GM21526 (cell line): ENCODE measurements around the gene CD164L2.
"Not testable (repeated sequence)": the region's sequence is repeated elsewhere in the genome, so short reads cannot be mapped to it uniquely, and the experiment has no call there.

Source experiments
- ATAC-seq: cut with Tn5 transposase; IDR thresholded peaks from one replicate; pipeline ENCODE4 v1.9.1; 2021; ENCODE audit warnings: moderate library complexity; ENCODE audit not compliant: unreplicated experiment, low FRiP score

CD164L2 gene

GRCh38 chr1:27383039-27383605 is at the start of gene CD164L2:
TSS of gene CD164L2 (minus strand) at chr1:27383333. CDS start at chr1:27383239, 94 bp downstream.
- no peak for ATAC-seq

GRCh38 chr1:27432725-27433124 is 49.6 kb upstream of the CD164L2 start:
- not testable (repeated sequence) for ATAC-seq

- ATAC-seq, result no peak
These were observed 48.4 kb upstream of the CD164L2 start for GRCh38 chr1:27431601-27431940.

- no peak for ATAC-seq
These were observed 47.9 kb upstream of the CD164L2 start for GRCh38 chr1:27430903-27431600.

- no peak for ATAC-seq
These were observed 45.9 kb upstream of the CD164L2 start for GRCh38 chr1:27429029-27429425.

- ATAC-seq, result no peak
These were observed 45.3 kb upstream of the CD164L2 start for GRCh38 chr1:27428316-27429028.

DNA sequence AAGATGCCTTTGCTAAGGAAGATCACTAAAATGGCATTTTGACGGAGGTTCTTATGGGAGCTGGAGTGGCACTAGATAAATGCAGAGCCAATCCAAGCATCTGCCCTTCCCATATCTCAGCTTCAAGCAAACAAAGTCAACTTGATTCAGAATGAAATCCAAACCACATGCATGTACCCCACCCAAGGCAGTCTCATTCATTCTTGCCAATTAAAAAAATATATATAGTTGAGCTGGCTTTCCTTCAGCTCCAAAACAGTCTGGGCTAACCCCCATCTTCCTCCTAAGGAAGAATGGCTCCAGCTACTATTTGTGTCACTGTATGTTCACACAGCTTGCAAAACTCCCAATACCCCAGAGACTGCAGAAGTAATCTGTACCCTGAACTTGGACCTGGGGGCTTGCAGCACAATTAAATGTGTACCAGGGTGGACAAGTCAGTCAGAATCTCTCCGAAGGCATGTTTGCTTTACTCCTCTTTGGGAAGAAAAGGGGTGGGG is 44.7 kb upstream of the CD164L2 start:
- ATAC-seq, result no peak

- ATAC-seq, result no peak
These were observed 44.2 kb upstream of the CD164L2 start for GRCh38 chr1:27427329-27427728.

- ATAC-seq, result no peak
These were observed 40.6 kb upstream of the CD164L2 start for GRCh38 chr1:27423709-27424108.

GRCh38 chr1:27418326-27419185 is 35.4 kb upstream of the CD164L2 start:
- ATAC-seq, result no peak

DNA sequence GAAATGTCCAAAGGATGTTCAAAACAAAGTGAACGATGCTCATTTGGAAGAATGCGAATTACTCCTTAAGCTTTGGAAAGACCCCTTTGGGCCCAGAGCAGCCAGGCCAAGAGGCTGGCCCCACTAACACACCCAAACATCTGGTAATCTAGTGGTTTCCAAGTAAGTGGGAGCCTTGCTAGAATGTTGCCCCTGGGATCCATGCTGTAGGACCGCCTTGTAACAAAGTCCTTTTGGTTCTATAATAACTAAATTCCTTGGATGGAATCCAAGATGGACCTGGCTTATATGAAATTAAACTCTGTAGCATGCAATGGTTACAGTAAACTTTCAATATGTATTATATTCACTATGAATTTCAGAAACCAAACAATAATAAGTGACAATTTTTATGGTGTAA is 34.6 kb upstream of the CD164L2 start:
- no peak for ATAC-seq

DNA sequence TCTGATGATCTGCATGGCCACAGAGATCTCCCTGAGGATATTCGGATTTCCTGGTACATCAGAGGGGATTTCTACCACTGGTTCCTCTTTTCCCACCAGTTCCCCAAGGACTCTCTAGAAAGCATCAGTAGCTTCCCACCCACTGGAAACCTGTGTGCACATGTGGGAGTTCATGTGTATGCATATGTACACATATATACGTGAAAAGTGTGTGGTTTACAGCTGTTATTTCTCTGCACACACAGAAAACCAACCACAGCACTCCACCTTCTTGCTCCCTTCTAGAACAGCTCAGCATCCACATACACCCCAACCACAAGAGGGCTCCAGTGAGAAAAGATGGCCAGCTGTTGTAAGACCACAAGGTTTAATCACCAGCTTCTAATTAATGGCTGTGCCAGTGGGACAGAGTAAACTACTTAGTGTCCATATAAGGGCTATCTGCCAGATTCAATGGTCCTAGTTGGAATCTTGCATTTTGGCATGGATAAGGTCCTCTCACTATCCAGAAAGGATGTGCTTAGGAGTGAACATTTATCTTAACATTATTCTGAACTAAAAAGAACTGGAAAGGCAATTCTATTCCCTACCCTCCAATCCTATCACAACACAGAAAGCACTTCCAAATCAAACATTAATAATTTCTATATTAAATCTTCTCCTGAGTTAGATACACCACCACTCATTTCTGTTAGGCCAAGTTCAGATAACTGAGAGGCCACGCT is 33.4 kb upstream of the CD164L2 start:
- ATAC-seq, result no peak

- ATAC-seq, result no peak
These were observed 31.0 kb upstream of the CD164L2 start for GRCh38 chr1:27414091-27414490.

DNA sequence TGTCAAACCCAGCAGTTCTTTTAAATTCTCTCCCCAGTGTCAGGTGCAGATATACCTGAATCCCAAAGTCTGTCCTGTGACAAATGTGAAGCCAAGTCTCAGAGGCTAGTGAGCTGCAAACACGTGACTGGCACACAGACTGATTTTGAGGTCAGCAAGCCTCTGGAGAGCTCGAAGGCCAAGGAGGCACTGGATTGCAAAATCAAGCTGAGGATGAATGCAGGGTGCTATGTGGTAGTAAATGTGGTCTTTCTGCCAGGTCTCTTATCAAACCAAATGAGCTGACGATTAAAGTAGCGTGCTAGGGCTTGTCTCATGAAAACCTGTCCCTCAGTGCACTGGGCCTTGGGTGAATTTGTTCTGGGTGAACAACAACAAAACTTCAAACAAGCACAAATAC is 29.9 kb upstream of the CD164L2 start:
- ATAC-seq, result no peak

- ATAC-seq, result no peak
These were observed 29.4 kb upstream of the CD164L2 start for GRCh38 chr1:27412502-27412901.

DNA sequence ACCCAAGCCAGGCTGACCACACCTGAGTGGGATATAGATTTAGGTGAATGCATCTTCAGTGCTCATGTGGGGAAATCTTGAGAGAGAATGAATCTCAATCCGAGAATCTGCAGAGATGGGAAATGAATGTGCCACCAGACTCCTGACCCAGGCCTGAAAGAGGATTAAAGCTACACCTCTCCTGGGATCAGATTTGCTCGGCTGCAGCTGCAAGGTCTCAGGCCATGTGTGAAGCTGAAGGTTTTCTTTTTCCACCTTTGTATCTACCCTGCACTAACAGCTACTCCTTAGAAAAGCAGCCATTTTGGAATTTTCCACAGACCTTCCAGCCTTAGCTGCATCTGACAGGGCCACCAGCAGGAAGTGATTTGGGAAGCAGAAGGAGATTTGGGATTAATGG is 27.6 kb upstream of the CD164L2 start:
- ATAC-seq, result no peak

- no peak for ATAC-seq
These were observed 26.5 kb upstream of the CD164L2 start for GRCh38 chr1:27409669-27410068.

DNA sequence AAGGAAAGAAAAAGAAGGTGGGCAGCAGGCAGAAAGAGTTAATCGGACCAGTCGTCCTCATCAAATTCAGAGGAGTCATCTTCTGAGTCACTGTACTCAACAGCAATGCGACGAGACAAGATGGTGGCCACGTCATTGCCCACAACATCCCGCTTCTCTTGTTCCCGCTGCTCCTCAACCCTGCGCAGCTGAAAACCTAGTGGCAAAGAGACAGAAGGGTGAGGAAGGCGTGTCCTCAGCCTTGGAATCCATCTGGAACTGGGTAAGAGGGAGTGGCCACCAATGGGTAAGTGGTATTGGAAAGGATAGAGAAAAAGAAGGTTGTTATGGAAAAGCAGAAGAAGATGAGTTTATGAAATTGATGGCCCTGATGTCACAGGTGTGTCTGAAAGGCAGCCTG is 25.0 kb upstream of the CD164L2 start:
- no peak for ATAC-seq

- not testable (repeated sequence) for ATAC-seq
These were observed 23.7 kb upstream of the CD164L2 start for GRCh38 chr1:27406791-27407190.

DNA sequence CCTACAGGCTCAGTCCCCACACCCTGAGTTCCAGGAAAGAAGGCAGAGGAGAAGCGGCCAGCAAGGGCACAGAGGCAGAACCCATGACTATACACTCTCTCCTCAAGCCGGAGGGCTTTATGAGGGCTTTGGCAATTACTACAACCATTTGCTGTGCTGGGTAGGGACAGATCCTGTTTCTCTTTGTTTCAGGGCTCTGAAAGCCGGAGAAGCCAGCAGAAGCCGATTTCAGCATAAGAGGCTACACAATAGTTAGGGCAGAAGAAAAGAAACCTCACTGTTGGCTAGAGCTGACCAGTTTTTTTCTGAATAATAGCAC is 23.2 kb upstream of the CD164L2 start:
- ATAC-seq, result no peak
